ENCODE data around the gene RNF128. TPM values are rescaled to one million over a fixed set of nuclear protein-coding genes. Genes with fewer than 3 reads are reported as not detected.

The RNF128 gene
- total RNA-seq, 1 donor from 2014 or later, result 14.8 TPM

DNA sequence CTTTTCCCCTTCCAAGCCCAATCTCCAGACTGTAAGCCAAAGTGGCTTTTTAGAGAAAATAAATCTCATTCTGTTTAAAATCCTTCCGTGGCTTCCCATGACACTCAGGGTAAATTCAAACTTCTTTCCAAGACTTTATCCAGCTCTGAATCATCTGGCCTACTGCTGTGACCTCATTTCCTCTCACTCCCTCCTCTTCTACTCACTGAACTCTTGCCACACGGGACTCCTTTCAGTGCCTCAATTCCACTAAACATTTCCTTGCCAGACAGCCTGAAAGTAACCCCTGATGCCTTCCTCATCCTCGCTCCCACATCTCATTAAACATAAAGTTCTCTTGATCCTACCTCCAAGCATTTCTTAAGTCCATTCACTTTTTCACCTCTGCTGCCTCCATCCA is 27.8 kb upstream of the RNF128 start:
- Mint-ChIP-seq H3K4me3 (no peak overlapping the region), H3K36me3 (no peaks in the 10 kb centered on the region), H3K4me1 (ENCODE audit: unreplicated experiment) (no peaks in the 10 kb centered on the region), H3K27me3 (no peaks in the 10 kb centered on the region), H3K9me3 (no peaks in the 10 kb centered on the region), H3K27ac (no peak overlapping the region)
- TF ChIP-seq, protein P1, sequence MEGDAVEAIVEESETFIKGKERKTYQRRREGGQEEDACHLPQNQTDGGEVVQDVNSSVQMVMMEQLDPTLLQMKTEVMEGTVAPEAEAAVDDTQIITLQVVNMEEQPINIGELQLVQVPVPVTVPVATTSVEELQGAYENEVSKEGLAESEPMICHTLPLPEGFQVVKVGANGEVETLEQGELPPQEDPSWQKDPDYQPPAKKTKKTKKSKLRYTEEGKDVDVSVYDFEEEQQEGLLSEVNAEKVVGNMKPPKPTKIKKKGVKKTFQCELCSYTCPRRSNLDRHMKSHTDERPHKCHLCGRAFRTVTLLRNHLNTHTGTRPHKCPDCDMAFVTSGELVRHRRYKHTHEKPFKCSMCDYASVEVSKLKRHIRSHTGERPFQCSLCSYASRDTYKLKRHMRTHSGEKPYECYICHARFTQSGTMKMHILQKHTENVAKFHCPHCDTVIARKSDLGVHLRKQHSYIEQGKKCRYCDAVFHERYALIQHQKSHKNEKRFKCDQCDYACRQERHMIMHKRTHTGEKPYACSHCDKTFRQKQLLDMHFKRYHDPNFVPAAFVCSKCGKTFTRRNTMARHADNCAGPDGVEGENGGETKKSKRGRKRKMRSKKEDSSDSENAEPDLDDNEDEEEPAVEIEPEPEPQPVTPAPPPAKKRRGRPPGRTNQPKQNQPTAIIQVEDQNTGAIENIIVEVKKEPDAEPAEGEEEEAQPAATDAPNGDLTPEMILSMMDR (conservative IDR thresholded peaks at IDR 0.05), result no peak
- no peak for DNase-seq (ENCODE audit: extremely low spot score, unreplicated experiment)

DNA sequence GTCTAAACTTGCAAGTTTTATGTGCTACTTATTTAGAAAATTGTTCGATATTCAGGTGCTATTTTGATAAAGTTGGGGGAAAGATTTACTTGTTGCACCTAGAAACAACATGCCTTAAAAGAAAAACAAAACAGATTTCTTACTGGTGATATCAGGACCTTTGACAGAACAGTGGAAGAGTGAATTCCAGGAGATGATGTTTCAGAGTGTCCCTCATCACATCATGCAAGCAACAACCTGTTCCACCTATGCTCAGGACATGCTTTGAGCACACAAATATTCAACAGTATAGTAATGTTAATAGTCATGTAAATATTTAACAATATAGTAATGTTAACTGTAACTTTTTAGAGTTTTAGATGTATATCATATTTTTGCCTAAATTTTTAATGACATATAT is 23.9 kb upstream of the RNF128 start:
- TF ChIP-seq, protein P1 (conservative IDR thresholded peaks at IDR 0.05), result no peak
- Mint-ChIP-seq H3K27me3 (no peaks in the 10 kb centered on the region), H3K27ac (no peak overlapping the region), H3K36me3 (no peaks in the 10 kb centered on the region), H3K4me1 (ENCODE audit: unreplicated experiment) (no peaks in the 10 kb centered on the region), H3K4me3 (no peak overlapping the region), H3K9me3 (no peaks in the 10 kb centered on the region)
- no peak for DNase-seq (ENCODE audit: extremely low spot score, unreplicated experiment)

DNA sequence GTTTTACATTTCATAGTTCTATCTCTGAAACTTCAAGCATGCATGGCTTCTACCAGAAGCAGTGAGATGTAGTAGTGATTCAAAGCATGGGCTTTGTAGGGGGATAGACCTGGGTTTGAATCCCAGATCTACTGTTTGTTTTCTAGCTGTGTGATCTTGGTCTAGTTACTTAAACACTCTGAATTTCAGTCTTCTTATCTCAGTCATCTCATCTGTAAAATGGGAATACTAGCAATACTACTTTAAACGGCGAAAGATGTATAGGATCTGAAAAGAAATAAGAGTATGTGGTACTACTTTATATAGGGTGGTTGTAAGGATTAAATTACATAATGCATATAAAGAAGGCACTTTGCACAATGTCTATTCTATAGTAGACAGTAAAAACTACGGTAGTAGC is 20.0 kb upstream of the RNF128 start:
- no peaks in the 10 kb centered on the region for H3K36me3 Mint-ChIP-seq
- no peaks in the 10 kb centered on the region for H3K27me3 Mint-ChIP-seq
- no peaks in the 10 kb centered on the region for H3K9me3 Mint-ChIP-seq
- no peak overlapping the region for H3K4me3 Mint-ChIP-seq
- TF ChIP-seq, protein P1 (conservative IDR thresholded peaks at IDR 0.05), result no peak
- H3K27ac Mint-ChIP-seq, result no peak overlapping the region
- H3K4me1 Mint-ChIP-seq (ENCODE audit: unreplicated experiment), result no peaks in the 10 kb centered on the region
- DNase-seq (ENCODE audit: extremely low spot score, unreplicated experiment), result no peak

DNA sequence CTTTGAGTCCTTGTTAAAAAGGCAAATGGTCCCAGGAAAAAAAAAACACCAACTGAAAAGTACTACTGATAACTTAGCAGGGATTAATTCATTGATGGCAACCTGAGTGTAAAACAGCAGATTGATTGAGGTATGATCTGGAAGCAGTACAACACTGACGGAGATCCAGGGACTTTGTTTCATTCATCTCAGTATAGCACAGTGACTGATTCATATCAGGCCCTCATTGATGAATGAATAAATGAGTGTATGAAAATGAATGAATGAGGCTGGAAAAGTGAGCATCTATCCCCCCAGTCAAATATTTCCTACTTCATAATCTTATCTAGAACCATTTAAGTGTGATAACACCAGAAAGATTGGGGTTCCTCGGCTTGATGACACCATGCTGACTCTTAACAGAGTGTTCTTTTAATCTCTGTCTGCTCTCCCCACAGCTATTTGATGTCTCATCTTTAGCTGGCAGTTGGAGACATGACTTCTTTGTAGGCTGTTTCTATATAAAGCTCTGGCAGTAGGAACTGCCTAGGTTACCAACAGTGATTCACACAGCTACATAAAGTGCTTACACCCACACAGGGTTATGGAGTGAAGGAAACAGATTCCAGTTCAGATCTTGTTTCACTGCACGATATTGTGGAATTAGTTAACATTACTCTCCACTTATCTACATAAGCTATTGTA is 18.6 kb upstream of the RNF128 start:
- H3K9me3 Mint-ChIP-seq, result no peaks in the 10 kb centered on the region
- no peak for DNase-seq (ENCODE audit: extremely low spot score, unreplicated experiment)
- no peak overlapping the region for H3K27ac Mint-ChIP-seq
- no peaks in the 10 kb centered on the region for H3K36me3 Mint-ChIP-seq
- H3K4me1 Mint-ChIP-seq (ENCODE audit: unreplicated experiment), result no peaks in the 10 kb centered on the region
- no peak overlapping the region for H3K4me3 Mint-ChIP-seq
- no peaks in the 10 kb centered on the region for H3K27me3 Mint-ChIP-seq
- TF ChIP-seq, protein P1 (conservative IDR thresholded peaks at IDR 0.05), result no peak

DNA sequence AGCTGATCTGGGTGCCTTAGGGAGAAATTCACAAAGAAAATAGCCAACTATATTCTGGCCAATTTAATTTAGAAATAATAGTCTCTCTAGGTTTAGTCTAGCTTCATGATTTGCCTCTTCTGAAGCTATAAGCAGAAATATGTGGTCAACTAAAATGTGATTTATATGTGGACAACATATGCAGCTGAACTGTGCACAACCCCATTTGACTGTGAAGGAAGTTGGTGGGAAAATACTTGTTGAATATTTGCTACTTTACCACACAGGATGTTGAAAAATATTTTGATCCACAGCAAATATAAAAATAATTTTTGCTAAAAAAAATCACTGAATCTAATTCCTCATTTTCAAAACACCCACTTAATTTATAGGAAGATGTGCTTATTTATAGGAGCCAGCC is 15.7 kb upstream of the RNF128 start:
- Mint-ChIP-seq H3K4me1 (ENCODE audit: unreplicated experiment) (no peaks in the 10 kb centered on the region), H3K27ac (no peak overlapping the region), H3K9me3 (no peaks in the 10 kb centered on the region), H3K27me3 (no peaks in the 10 kb centered on the region), H3K36me3 (no peaks in the 10 kb centered on the region), H3K4me3 (no peak overlapping the region)
- DNase-seq (ENCODE audit: extremely low spot score, unreplicated experiment), result no peak
- TF ChIP-seq, protein P1 (conservative IDR thresholded peaks at IDR 0.05), result no peak

All from type B pancreatic cell (in vitro differentiated cells).